ENCODE results near the gene MAN2B1. TPM values are rescaled to one million over a fixed set of nuclear protein-coding genes. Genes with fewer than 3 reads are reported as not detected.
A peak's percentile ranks its signal among the peaks of the same experiment; 100 is the strongest.

The MAN2B1 gene
- total RNA-seq, 1 donor from 2014 or later, result 109 TPM

DNA sequence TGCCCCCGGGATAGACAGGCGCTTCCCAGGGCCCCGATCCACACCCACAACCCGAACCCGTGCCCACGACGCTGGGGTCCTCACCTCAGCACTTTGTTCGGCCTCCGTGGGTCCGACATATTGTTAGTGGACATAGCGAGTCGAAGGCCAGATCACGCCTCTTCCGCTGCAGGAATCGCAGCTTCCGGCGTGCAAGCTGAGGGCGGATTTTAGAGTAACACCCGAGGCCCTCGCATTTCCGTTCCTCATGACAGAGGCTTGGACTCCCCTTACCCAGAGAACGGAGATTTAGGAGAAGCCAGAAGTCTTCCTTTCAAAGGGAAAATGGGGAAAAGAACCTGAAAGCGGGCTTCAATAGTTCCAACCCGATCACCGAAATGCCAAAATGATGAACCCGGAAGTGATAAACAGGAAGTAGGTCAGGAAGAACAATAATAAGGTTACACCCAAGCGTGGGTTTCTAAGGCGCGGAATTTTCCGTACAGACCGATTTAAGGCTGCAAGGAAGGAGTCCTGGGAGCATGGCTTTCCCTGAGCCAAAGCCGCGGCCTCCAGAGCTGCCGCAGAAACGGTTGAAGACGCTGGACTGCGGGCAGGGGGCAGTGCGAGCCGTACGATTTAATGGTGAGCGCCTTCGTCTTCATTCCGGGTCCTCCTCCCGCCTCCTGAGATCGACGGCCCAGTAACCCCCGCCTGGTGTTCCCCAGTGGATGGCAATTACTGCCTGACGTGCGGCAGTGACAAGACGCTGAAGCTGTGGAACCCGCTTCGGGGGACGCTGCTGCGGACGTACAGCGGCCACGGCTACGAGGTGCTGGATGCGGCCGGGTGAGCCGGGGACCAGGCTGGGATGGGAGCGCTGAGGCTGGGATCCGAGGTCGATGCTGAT, 3.0 kb upstream of the MAN2B1 start:
- peak; percentile 56 to 76 for DNase-seq (ENCODE audit: low spot score in 2 of 2, unreplicated experiment in 2 of 2)
- TF ChIP-seq, protein P1, sequence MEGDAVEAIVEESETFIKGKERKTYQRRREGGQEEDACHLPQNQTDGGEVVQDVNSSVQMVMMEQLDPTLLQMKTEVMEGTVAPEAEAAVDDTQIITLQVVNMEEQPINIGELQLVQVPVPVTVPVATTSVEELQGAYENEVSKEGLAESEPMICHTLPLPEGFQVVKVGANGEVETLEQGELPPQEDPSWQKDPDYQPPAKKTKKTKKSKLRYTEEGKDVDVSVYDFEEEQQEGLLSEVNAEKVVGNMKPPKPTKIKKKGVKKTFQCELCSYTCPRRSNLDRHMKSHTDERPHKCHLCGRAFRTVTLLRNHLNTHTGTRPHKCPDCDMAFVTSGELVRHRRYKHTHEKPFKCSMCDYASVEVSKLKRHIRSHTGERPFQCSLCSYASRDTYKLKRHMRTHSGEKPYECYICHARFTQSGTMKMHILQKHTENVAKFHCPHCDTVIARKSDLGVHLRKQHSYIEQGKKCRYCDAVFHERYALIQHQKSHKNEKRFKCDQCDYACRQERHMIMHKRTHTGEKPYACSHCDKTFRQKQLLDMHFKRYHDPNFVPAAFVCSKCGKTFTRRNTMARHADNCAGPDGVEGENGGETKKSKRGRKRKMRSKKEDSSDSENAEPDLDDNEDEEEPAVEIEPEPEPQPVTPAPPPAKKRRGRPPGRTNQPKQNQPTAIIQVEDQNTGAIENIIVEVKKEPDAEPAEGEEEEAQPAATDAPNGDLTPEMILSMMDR (IDR thresholded peaks at IDR 0.05; ENCODE audit: unreplicated experiment), result no peak
- Mint-ChIP-seq H3K4me1 (peaks cover 42% of the 10 kb centered on the region), H3K9me3 (no peaks in the 10 kb centered on the region), H3K27me3 (ENCODE audit: low read depth) (no peaks in the 10 kb centered on the region), H3K4me3 (peak overlapping the region; percentile 99), H3K36me3 (peaks cover 12% of the 10 kb centered on the region), H3K27ac (peak overlapping the region; percentile 100)

DNA sequence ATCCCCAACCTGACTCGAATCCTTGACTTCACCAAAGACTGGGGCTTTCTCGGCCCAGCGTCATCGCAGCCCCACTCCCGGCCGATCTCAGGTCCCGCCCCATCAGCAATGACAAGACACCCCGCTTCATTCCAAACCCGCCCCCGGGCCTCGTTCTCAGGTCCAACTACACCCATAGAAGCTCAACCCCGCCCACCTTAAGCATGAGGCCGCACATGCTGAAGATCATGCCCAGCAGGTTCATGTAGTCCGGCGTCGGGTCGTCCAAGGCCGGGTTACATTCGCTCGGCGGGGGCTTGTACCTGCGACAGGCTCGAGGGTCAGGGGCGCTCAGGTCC, 2.4 kb upstream of the MAN2B1 start:
- Mint-ChIP-seq H3K27me3 (ENCODE audit: low read depth) (no peaks in the 10 kb centered on the region), H3K9me3 (no peaks in the 10 kb centered on the region), H3K36me3 (peaks cover 6% of the 10 kb centered on the region), H3K27ac (peak overlapping the region; percentile 100), H3K4me1 (peaks cover 42% of the 10 kb centered on the region), H3K4me3 (peak overlapping the region; percentile 99)
- DNase-seq (ENCODE audit: low spot score in 2 of 2, unreplicated experiment in 2 of 2), result peak in 1 of 2 experiments; percentile 65
- TF ChIP-seq, protein P1 (IDR thresholded peaks at IDR 0.05; ENCODE audit: unreplicated experiment), result no peak

DNA sequence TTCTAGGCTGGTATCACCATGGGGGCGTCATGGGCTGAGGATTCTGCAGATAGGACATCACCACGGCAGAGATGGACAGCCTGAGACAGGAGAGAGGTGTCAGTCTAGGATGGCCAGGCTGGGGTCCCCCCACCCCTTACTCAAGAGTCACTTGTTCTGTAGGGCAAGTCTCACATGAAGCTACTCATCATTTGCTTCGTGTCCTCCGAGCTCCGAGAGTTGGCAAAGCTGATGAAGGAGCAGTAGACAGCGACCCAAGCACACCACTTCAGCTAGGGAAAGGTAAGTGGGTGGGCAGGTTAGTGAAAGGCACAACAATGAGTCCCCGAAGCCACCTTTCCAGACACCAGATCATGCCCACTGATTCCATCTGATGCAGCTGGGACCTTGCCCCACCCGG, 1.8 kb upstream of the MAN2B1 start:
- no peak for DNase-seq (ENCODE audit: low spot score in 2 of 2, unreplicated experiment in 2 of 2)
- Mint-ChIP-seq H3K36me3 (peaks cover 4% of the 10 kb centered on the region), H3K27ac (peak overlapping the region; percentile 100), H3K9me3 (no peaks in the 10 kb centered on the region), H3K27me3 (ENCODE audit: low read depth) (no peaks in the 10 kb centered on the region), H3K4me1 (peaks cover 42% of the 10 kb centered on the region), H3K4me3 (peak overlapping the region; percentile 99)
- TF ChIP-seq, protein P1 (IDR thresholded peaks at IDR 0.05; ENCODE audit: unreplicated experiment), result no peak

DNA sequence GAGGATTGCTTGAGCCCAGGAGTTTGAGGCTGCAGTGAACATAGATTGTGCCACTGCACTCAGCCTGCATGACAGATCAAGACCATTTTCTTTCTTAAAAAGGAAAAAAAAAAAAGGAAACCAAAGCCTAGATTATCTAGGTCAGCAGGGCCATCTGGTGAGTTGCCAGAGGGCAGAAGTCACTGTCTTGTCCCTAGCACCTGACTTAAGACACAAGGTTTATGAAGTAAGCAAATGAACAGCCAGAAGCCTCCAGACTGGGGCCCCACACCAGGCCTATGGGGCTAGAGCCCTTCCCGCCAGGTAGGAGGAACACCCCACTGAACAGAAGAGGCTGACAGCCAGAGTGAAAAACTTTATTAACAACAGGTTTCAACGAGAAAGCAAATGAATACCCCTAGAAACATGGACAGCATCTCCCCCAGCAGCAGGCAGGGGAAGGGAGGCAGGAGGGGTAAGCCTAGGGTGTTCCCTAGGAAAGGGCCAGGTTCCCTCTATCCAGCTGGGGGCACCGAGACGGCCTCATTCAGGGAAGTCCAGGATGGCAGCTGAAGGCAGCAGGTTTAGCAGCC, 1.3 kb upstream of the MAN2B1 start:
- Mint-ChIP-seq H3K4me1 (peaks cover 42% of the 10 kb centered on the region), H3K27me3 (ENCODE audit: low read depth) (no peaks in the 10 kb centered on the region), H3K4me3 (peak overlapping the region; percentile 99), H3K27ac (peak overlapping the region; percentile 93), H3K36me3 (peaks cover 7% of the 10 kb centered on the region), H3K9me3 (no peaks in the 10 kb centered on the region)
- no peak for DNase-seq (ENCODE audit: low spot score in 2 of 2, unreplicated experiment in 2 of 2)
- TF ChIP-seq, protein P1 (IDR thresholded peaks at IDR 0.05; ENCODE audit: unreplicated experiment), result no peak

DNA sequence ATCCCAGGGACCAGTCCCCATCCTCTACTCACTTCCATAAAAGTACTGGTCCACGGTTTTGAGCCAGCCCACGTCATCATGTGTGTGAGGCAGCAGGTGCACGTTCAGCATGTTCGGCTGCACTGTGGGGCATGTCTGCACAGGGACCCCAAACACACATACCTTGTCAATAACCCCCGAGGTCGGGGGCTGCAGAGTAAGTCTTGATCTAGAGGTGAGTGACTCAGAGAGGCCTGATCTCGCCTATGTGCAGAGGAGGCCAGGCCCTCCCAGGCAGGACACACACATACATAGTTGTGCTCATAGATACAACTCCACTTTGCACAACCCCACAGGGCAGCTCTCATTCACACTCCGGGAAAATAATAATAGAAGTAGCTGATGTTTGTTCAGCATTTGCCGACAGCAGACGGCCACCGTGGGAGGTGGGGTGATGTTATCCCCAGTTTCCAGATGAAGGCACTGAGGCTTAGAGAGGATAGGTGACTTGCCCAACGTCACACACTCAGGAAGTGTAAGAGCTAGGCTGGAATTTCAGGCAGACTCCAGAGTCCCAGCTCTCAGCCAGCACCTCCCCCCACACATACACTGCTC, 774 bp downstream of the MAN2B1 start:
- Mint-ChIP-seq H3K4me1 (peaks cover 41% of the 10 kb centered on the region), H3K4me3 (peak overlapping the region; percentile 99), H3K27ac (peak overlapping the region; percentile 95), H3K27me3 (ENCODE audit: low read depth) (no peaks in the 10 kb centered on the region), H3K9me3 (no peaks in the 10 kb centered on the region), H3K36me3 (peaks cover 3% of the 10 kb centered on the region)
- TF ChIP-seq, protein P1 (IDR thresholded peaks at IDR 0.05; ENCODE audit: unreplicated experiment), result no peak
- no peak for DNase-seq (ENCODE audit: low spot score in 2 of 2, unreplicated experiment in 2 of 2)
